ENCODE data around the gene ZNF385B. TPM values are rescaled to one million over a fixed set of nuclear protein-coding genes. Genes with fewer than 3 reads are reported as not detected.
"Not testable (repeated sequence)": the region's sequence is repeated elsewhere in the genome, so short reads cannot be mapped to it uniquely, and the experiment has no call there.

ZNF385B gene
- total and polyA plus RNA-seq, 7 donors: 0.35 to 5.6 (median 3.0) TPM; not detected in 1

DNA sequence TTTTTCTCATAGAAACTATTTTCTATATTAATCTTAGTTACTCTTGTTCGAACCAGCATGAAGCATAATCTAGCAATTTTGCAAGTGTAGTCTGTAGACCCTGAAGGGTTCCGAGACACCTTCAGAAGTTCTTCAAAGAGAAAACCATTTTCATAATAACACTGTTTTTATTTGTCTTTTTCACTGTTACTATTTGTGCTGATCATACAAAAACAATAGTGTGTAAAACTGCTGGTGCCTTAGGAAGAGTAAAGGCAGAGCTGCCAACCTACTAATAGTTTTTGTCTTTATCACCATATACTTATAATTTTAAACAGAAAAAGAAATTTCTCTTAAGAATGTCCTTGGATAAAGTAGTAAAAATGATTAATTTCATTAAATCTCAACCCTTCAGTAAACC lies 218.9 kb downstream of the ZNF385B start:
- DNase-seq: no peak
- 89 to 92% methylated on average over 2 of the region's 2 CpGs for WGBS, 2 donors
- no peak for TF ChIP-seq POLR2A (IDR thresholded peaks at IDR 0.05)
- no peak for TF ChIP-seq POLR2AphosphoS5 (IDR thresholded peaks at IDR 0.05)
- TF ChIP-seq, protein P1, sequence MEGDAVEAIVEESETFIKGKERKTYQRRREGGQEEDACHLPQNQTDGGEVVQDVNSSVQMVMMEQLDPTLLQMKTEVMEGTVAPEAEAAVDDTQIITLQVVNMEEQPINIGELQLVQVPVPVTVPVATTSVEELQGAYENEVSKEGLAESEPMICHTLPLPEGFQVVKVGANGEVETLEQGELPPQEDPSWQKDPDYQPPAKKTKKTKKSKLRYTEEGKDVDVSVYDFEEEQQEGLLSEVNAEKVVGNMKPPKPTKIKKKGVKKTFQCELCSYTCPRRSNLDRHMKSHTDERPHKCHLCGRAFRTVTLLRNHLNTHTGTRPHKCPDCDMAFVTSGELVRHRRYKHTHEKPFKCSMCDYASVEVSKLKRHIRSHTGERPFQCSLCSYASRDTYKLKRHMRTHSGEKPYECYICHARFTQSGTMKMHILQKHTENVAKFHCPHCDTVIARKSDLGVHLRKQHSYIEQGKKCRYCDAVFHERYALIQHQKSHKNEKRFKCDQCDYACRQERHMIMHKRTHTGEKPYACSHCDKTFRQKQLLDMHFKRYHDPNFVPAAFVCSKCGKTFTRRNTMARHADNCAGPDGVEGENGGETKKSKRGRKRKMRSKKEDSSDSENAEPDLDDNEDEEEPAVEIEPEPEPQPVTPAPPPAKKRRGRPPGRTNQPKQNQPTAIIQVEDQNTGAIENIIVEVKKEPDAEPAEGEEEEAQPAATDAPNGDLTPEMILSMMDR (IDR thresholded peaks at IDR 0.05): no peak
- TF ChIP-seq EP300 (IDR thresholded peaks at IDR 0.05): no peak
- peaks cover 0 to 6% (median under 1%) of the 10 kb centered on the region in 4 donors for H3K4me1 ChIP-seq
- no peaks in the 10 kb centered on the region for H3K36me3 ChIP-seq
- H3K27ac ChIP-seq: no peak overlapping the region
- H3K4me3 ChIP-seq: no peak overlapping the region
- H3K27me3 ChIP-seq: no peaks in the 10 kb centered on the region
- intact Hi-C loops (cut with DNase I): no loop called here
- no peaks in the 10 kb centered on the region for H3K9me3 ChIP-seq

DNA sequence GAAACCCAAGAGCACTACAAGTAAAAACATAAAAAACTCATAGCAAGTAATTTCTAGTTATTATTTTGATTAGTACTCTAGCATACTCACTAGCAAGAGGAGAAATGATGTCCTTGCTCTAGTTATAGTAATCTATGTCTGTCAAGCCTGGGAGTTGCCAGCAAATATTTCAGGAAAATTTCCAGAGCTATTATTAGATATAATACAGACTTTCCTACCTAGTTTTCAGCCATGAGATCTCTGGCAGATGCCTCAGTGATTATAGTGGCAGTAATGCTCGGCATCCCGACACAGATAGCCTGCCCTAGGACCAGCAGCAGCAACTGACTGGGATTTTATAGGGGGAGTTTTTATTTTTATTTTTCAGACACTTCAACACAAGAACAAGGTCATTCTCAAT lies 224.4 kb downstream of the ZNF385B start:
- Histone ChIP-seq H3K27me3 (no peaks in the 10 kb centered on the region), H3K27ac (peak overlapping the region in 1 of 4 donors; percentile 38), H3K4me1 (peaks cover 0 to 19% (median 11%) of the 10 kb centered on the region in 4 donors), H3K9me3 (no peaks in the 10 kb centered on the region), H3K4me3 (no peak overlapping the region), H3K36me3 (no peaks in the 10 kb centered on the region)
- 61 to 75% methylated on average over 2 of the region's 2 CpGs for WGBS, 2 donors
- TF ChIP-seq POLR2AphosphoS5 (IDR thresholded peaks at IDR 0.05) (no peak), POLR2A (IDR thresholded peaks at IDR 0.05) (no peak), EP300 (IDR thresholded peaks at IDR 0.05) (no peak)
- TF ChIP-seq, protein P1 (IDR thresholded peaks at IDR 0.05): no peak
- intact Hi-C loops (cut with DNase I): no loop called here
- no peak for DNase-seq

DNA sequence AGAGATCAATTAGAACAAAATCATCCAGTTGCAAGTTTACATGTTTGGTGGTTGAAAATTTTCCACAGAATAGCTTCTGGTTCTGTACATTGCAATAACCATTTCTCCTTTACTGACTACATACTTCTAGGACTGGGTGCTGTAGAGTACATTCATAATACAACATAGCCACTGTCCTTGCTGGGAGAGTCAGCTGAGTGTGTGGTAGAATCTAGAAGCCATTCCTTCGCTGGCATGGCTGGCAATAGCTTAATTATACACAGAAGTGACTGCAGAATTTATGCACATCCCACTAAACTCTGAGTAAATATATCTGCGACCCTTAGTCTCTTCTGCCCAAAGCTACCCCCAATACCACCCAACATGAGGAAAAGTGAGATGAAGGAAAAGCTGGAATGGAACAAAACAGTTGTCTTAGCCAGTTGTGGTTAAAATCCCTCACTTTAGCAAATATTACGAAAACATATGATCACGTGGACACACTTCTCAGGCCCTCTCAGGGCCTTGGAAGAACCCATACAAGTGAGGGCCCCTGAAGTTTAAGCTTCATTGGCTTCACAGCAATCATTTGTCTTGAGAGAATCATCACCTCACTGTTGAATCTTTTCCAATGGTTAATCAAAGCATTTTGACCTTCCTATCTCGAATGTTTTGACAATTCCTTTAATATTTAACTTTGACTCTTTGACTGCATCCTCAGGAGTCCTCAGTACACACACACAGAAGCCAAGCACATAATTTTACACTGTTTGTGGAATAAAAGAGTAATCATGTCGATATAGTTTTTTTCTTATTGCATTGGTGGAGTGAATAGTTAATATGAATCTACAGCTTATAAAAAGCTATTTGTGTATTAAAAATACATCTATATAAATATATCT lies 225.1 kb downstream of the ZNF385B start:
- DNase-seq: no peak
- intact Hi-C loops (cut with DNase I): no loop called here
- peak overlapping the region in 1 of 4 donors; percentile 38 for H3K27ac ChIP-seq
- peaks cover 0 to 19% (median 11%) of the 10 kb centered on the region in 4 donors for H3K4me1 ChIP-seq
- 25 to 57% methylated on average over 6 of the region's 6 CpGs for WGBS, 2 donors
- no peaks in the 10 kb centered on the region for H3K9me3 ChIP-seq
- no peaks in the 10 kb centered on the region for H3K36me3 ChIP-seq
- no peak overlapping the region for H3K4me3 ChIP-seq
- H3K27me3 ChIP-seq: no peaks in the 10 kb centered on the region
- TF ChIP-seq EP300 (IDR thresholded peaks at IDR 0.05) (no peak), POLR2AphosphoS5 (IDR thresholded peaks at IDR 0.05) (no peak), POLR2A (IDR thresholded peaks at IDR 0.05) (no peak)
- TF ChIP-seq, protein P1 (IDR thresholded peaks at IDR 0.05): no peak

DNA sequence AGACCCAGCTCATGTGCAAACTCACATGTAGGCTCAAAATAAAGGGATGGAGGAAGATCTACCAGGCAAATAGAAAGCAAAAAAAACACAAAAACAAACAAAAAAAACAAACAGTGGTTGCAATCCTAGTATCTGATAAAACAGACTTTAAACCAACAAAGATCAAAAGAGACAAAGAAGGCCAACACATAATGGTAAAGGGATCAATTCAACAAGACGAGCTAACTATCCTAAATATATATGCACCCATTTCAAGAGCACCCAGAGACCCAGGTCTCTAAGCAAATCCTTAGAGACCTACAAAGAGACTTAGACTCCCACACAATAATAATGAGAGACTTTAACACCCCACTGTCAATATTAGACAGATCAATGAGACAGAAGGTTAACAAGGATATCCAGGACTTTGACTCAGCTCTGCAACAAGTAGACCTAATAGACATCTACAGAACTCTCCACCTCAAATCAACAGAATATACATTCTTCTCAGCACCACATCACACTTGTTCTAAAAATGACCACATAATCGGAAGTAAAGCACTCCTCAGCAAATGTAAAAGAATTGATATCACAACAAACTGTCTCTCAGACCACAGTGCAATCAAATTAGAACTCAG lies 229.5 kb downstream of the ZNF385B start:
- 72 to 77% methylated on average over 2 of the region's 2 CpGs for WGBS, 2 donors
- H3K4me1 ChIP-seq; H3K36me3 ChIP-seq; intact Hi-C loops (cut with DNase I); H3K4me3 ChIP-seq; DNase-seq; H3K9me3 ChIP-seq; H3K27me3 ChIP-seq; H3K27ac ChIP-seq: not testable (repeated sequence)

DNA sequence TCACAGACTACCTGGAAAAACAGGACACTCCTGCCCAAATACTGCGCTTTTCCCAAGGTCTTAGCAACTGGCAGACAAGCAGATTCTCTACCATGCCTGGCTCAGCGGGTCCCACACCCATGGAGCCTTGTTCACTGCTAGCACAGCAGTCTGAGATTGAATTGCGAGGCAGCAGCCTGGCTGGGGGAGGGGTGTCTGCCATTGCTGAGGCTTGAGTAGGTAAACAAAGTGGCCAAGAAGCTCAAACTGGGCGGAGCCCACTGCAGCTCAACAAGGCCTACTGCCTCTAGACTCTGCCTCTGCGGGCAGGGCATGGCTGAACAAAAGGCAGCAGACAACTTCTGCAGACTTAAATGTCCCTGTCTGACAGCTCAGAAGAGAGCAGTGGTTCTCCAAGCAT lies 231.6 kb downstream of the ZNF385B start:
- H3K27ac ChIP-seq; intact Hi-C loops (cut with DNase I); H3K4me1 ChIP-seq; H3K36me3 ChIP-seq; DNase-seq; H3K9me3 ChIP-seq; H3K27me3 ChIP-seq; H3K4me3 ChIP-seq: not testable (repeated sequence)
- WGBS, 2 donors: 88 to 92% methylated on average over 5 of the region's 5 CpGs
